ENCODE results near the gene NTM. TPM values are rescaled to one million over a fixed set of nuclear protein-coding genes. Genes with fewer than 3 reads are reported as not detected.

The NTM gene
- polyA plus RNA-seq, 4 donors = 0.94 to 3.1 (median 1.4) TPM; not detected in 1

GRCh38 chr11:131591051-131591461 lies 220.6 kb downstream of the NTM start:
- WGBS, 3 donors = 43 to 72% (median 66%) methylated on average over 7 of the region's 7 CpGs
- no peak for DNase-seq
- FAIRE-seq = no peak

GRCh38 chr11:131592152-131592551 lies 221.7 kb downstream of the NTM start:
- no peak for FAIRE-seq
- H3K9me3 ChIP-seq (ENCODE audit: control insufficient read depth in 2 of 2, insufficient read depth in 1 of 2, low read depth in 1 of 2, low read length in 1 of 2) = no peaks in the 10 kb centered on the region
- 40 to 63% (median 58%) methylated on average over 2 of the region's 2 CpGs for WGBS, 3 donors
- no peaks in the 10 kb centered on the region for H3K4me1 ChIP-seq (ENCODE audit: control insufficient read depth in 3 of 3, insufficient read depth in 2 of 3, low read depth in 1 of 3, low read length in 2 of 3)
- H3K27me3 ChIP-seq (ENCODE audit: control insufficient read depth in 3 of 3, insufficient read depth in 3 of 3, low read length in 3 of 3) = no peaks in the 10 kb centered on the region
- no peak overlapping the region for H3K27ac ChIP-seq (ENCODE audit: low read depth in 1 of 3, low read length in 2 of 3)
- DNase-seq = no peak
- H3K4me3 ChIP-seq (ENCODE audit: low read depth in 1 of 3, low read length in 3 of 3) = no peak overlapping the region
- no peaks in the 10 kb centered on the region for H3K36me3 ChIP-seq (ENCODE audit: control insufficient read depth in 3 of 3, insufficient read depth in 2 of 3, low read depth in 1 of 3, low read length in 3 of 3)

More at GRCh38 chr11:131591051-131591461, 220.6 kb downstream of the NTM start:
- Histone ChIP-seq H3K27me3 (ENCODE audit: control insufficient read depth in 3 of 3, insufficient read depth in 3 of 3, low read length in 3 of 3) (no peaks in the 10 kb centered on the region), H3K27ac (ENCODE audit: low read depth in 1 of 3, low read length in 2 of 3) (no peak overlapping the region), H3K36me3 (ENCODE audit: control insufficient read depth in 3 of 3, insufficient read depth in 2 of 3, low read depth in 1 of 3, low read length in 3 of 3) (no peaks in the 10 kb centered on the region), H3K4me3 (ENCODE audit: low read depth in 1 of 3, low read length in 3 of 3) (no peak overlapping the region), H3K4me1 (ENCODE audit: control insufficient read depth in 3 of 3, insufficient read depth in 2 of 3, low read depth in 1 of 3, low read length in 2 of 3) (no peaks in the 10 kb centered on the region), H3K9me3 (ENCODE audit: control insufficient read depth in 2 of 2, insufficient read depth in 1 of 2, low read depth in 1 of 2, low read length in 1 of 2) (no peaks in the 10 kb centered on the region)

GRCh38 chr11:131592734-131593133 lies 222.3 kb downstream of the NTM start:
- no peak for DNase-seq
- WGBS, 3 donors = 44 to 57% (median 56%) methylated on average over 2 of the region's 2 CpGs

GRCh38 chr11:131593301-131593700 lies 222.9 kb downstream of the NTM start:
- 42 to 54% (median 45%) methylated on average over 6 of the region's 6 CpGs for WGBS, 3 donors
- DNase-seq (no peak), FAIRE-seq (no peak)
- no peak overlapping the region for H3K4me3 ChIP-seq (ENCODE audit: low read depth in 1 of 3, low read length in 3 of 3)
- H3K27ac ChIP-seq (ENCODE audit: low read depth in 1 of 3, low read length in 2 of 3) = no peak overlapping the region
- no peaks in the 10 kb centered on the region for H3K9me3 ChIP-seq (ENCODE audit: control insufficient read depth in 2 of 2, insufficient read depth in 1 of 2, low read depth in 1 of 2, low read length in 1 of 2)
- no peaks in the 10 kb centered on the region for H3K4me1 ChIP-seq (ENCODE audit: control insufficient read depth in 3 of 3, insufficient read depth in 2 of 3, low read depth in 1 of 3, low read length in 2 of 3)
- H3K36me3 ChIP-seq (ENCODE audit: control insufficient read depth in 3 of 3, insufficient read depth in 2 of 3, low read depth in 1 of 3, low read length in 3 of 3) = no peaks in the 10 kb centered on the region
- H3K27me3 ChIP-seq (ENCODE audit: control insufficient read depth in 3 of 3, insufficient read depth in 3 of 3, low read length in 3 of 3) = no peaks in the 10 kb centered on the region

More at GRCh38 chr11:131592734-131593133, 222.3 kb downstream of the NTM start:
- H3K36me3 ChIP-seq (ENCODE audit: control insufficient read depth in 3 of 3, insufficient read depth in 2 of 3, low read depth in 1 of 3, low read length in 3 of 3) = no peaks in the 10 kb centered on the region
- no peak for FAIRE-seq
- H3K4me1 ChIP-seq (ENCODE audit: control insufficient read depth in 3 of 3, insufficient read depth in 2 of 3, low read depth in 1 of 3, low read length in 2 of 3) = no peaks in the 10 kb centered on the region
- H3K4me3 ChIP-seq (ENCODE audit: low read depth in 1 of 3, low read length in 3 of 3) = no peak overlapping the region
- no peaks in the 10 kb centered on the region for H3K9me3 ChIP-seq (ENCODE audit: control insufficient read depth in 2 of 2, insufficient read depth in 1 of 2, low read depth in 1 of 2, low read length in 1 of 2)
- no peaks in the 10 kb centered on the region for H3K27me3 ChIP-seq (ENCODE audit: control insufficient read depth in 3 of 3, insufficient read depth in 3 of 3, low read length in 3 of 3)
- no peak overlapping the region for H3K27ac ChIP-seq (ENCODE audit: low read depth in 1 of 3, low read length in 2 of 3)

GRCh38 chr11:131595797-131596196 lies 225.4 kb downstream of the NTM start:
- H3K27me3 ChIP-seq (ENCODE audit: control insufficient read depth in 3 of 3, insufficient read depth in 3 of 3, low read length in 3 of 3) = no peaks in the 10 kb centered on the region
- H3K4me3 ChIP-seq (ENCODE audit: low read depth in 1 of 3, low read length in 3 of 3) = no peak overlapping the region
- FAIRE-seq (no peak), DNase-seq (no peak)
- H3K4me1 ChIP-seq (ENCODE audit: control insufficient read depth in 3 of 3, insufficient read depth in 2 of 3, low read depth in 1 of 3, low read length in 2 of 3) = no peaks in the 10 kb centered on the region
- no peaks in the 10 kb centered on the region for H3K36me3 ChIP-seq (ENCODE audit: control insufficient read depth in 3 of 3, insufficient read depth in 2 of 3, low read depth in 1 of 3, low read length in 3 of 3)
- no peaks in the 10 kb centered on the region for H3K9me3 ChIP-seq (ENCODE audit: control insufficient read depth in 2 of 2, insufficient read depth in 1 of 2, low read depth in 1 of 2, low read length in 1 of 2)
- no peak overlapping the region for H3K27ac ChIP-seq (ENCODE audit: low read depth in 1 of 3, low read length in 2 of 3)
- 71 to 72% (median 71%) methylated on average over 4 of the region's 4 CpGs for WGBS, 3 donors

- no peak for DNase-seq
- Histone ChIP-seq H3K27me3 (ENCODE audit: control insufficient read depth in 3 of 3, insufficient read depth in 3 of 3, low read length in 3 of 3) (no peaks in the 10 kb centered on the region), H3K4me3 (ENCODE audit: low read depth in 1 of 3, low read length in 3 of 3) (no peak overlapping the region), H3K27ac (ENCODE audit: low read depth in 1 of 3, low read length in 2 of 3) (no peak overlapping the region), H3K9me3 (ENCODE audit: control insufficient read depth in 2 of 2, insufficient read depth in 1 of 2, low read depth in 1 of 2, low read length in 1 of 2) (no peaks in the 10 kb centered on the region), H3K4me1 (ENCODE audit: control insufficient read depth in 3 of 3, insufficient read depth in 2 of 3, low read depth in 1 of 3, low read length in 2 of 3) (no peaks in the 10 kb centered on the region), H3K36me3 (ENCODE audit: control insufficient read depth in 3 of 3, insufficient read depth in 2 of 3, low read depth in 1 of 3, low read length in 3 of 3) (no peaks in the 10 kb centered on the region)
- no peak for FAIRE-seq
- 64 to 88% (median 77%) methylated on average over 2 of the region's 2 CpGs for WGBS, 3 donors
Measured at GRCh38 chr11:131597890-131598289, 227.5 kb downstream of the NTM start.

- no peak for FAIRE-seq
Measured at GRCh38 chr11:131598305-131598704, 227.9 kb downstream of the NTM start.

GRCh38 chr11:131599285-131599684 lies 228.9 kb downstream of the NTM start:
- 78 to 88% (median 86%) methylated on average over 8 of the region's 8 CpGs for WGBS, 3 donors
- Histone ChIP-seq H3K27me3 (ENCODE audit: control insufficient read depth in 3 of 3, insufficient read depth in 3 of 3, low read length in 3 of 3) (no peaks in the 10 kb centered on the region), H3K4me3 (ENCODE audit: low read depth in 1 of 3, low read length in 3 of 3) (no peak overlapping the region), H3K4me1 (ENCODE audit: control insufficient read depth in 3 of 3, insufficient read depth in 2 of 3, low read depth in 1 of 3, low read length in 2 of 3) (no peaks in the 10 kb centered on the region), H3K36me3 (ENCODE audit: control insufficient read depth in 3 of 3, insufficient read depth in 2 of 3, low read depth in 1 of 3, low read length in 3 of 3) (no peaks in the 10 kb centered on the region), H3K27ac (ENCODE audit: low read depth in 1 of 3, low read length in 2 of 3) (no peak overlapping the region), H3K9me3 (ENCODE audit: control insufficient read depth in 2 of 2, insufficient read depth in 1 of 2, low read depth in 1 of 2, low read length in 1 of 2) (no peaks in the 10 kb centered on the region)
- DNase-seq (no peak), FAIRE-seq (no peak)

More at GRCh38 chr11:131598305-131598704, 227.9 kb downstream of the NTM start:
- no peak overlapping the region for H3K4me3 ChIP-seq (ENCODE audit: low read depth in 1 of 3, low read length in 3 of 3)
- no peak for DNase-seq
- no peaks in the 10 kb centered on the region for H3K27me3 ChIP-seq (ENCODE audit: control insufficient read depth in 3 of 3, insufficient read depth in 3 of 3, low read length in 3 of 3)
- H3K27ac ChIP-seq (ENCODE audit: low read depth in 1 of 3, low read length in 2 of 3) = no peak overlapping the region
- H3K4me1 ChIP-seq (ENCODE audit: control insufficient read depth in 3 of 3, insufficient read depth in 2 of 3, low read depth in 1 of 3, low read length in 2 of 3) = no peaks in the 10 kb centered on the region
- WGBS, 3 donors = 51 to 66% (median 55%) methylated on average over 5 of the region's 5 CpGs
- H3K9me3 ChIP-seq (ENCODE audit: control insufficient read depth in 2 of 2, insufficient read depth in 1 of 2, low read depth in 1 of 2, low read length in 1 of 2) = no peaks in the 10 kb centered on the region
- no peaks in the 10 kb centered on the region for H3K36me3 ChIP-seq (ENCODE audit: control insufficient read depth in 3 of 3, insufficient read depth in 2 of 3, low read depth in 1 of 3, low read length in 3 of 3)

GRCh38 chr11:131600628-131601027 lies 230.2 kb downstream of the NTM start:
- Histone ChIP-seq H3K4me3 (ENCODE audit: low read depth in 1 of 3, low read length in 3 of 3) (no peak overlapping the region), H3K27ac (ENCODE audit: low read depth in 1 of 3, low read length in 2 of 3) (no peak overlapping the region), H3K36me3 (ENCODE audit: control insufficient read depth in 3 of 3, insufficient read depth in 2 of 3, low read depth in 1 of 3, low read length in 3 of 3) (no peaks in the 10 kb centered on the region), H3K27me3 (ENCODE audit: control insufficient read depth in 3 of 3, insufficient read depth in 3 of 3, low read length in 3 of 3) (no peaks in the 10 kb centered on the region), H3K4me1 (ENCODE audit: control insufficient read depth in 3 of 3, insufficient read depth in 2 of 3, low read depth in 1 of 3, low read length in 2 of 3) (no peaks in the 10 kb centered on the region), H3K9me3 (ENCODE audit: control insufficient read depth in 2 of 2, insufficient read depth in 1 of 2, low read depth in 1 of 2, low read length in 1 of 2) (no peaks in the 10 kb centered on the region)
- 57 to 65% (median 63%) methylated on average over 4 of the region's 4 CpGs for WGBS, 3 donors
- FAIRE-seq (no peak), DNase-seq (no peak)

All from small intestine (tissue), 7 donors.